ENCODE measurements around the gene IFT43.

Gene IFT43

DNA sequence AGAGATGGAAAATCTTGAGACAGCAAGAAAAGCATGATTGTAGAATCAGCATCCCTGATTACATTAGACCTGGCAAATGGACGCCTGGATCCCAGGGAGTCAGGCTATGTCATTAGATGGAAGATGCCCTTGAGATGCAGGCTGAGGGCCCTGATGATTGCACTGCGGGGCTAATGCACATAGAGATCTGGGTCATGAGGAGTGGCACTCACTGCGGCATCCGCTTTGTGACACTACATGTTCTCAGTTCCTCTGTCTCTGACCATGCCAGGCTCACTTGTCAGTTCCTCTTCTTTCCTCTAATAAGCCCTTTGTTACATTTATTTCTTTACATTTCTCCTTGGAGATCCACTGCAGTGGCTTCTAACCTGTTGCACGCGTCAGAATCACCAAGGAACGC, 96.1 kb downstream of the IFT43 start:
- Histone ChIP-seq H3K4me3 (no peak overlapping the region), H3K27ac (no peak overlapping the region)
- no peak for DNase-seq (ENCODE audit: low spot score)
- TF ChIP-seq CTCF (IDR thresholded peaks at IDR 0.05) = no peak

GRCh38 chr14:76083796-76084765, 98.5 kb downstream of the IFT43 start:
- no peak for DNase-seq (ENCODE audit: low spot score)
- no peak overlapping the region for H3K27ac ChIP-seq
- TF ChIP-seq CTCF (IDR thresholded peaks at IDR 0.05) = no peak

DNA sequence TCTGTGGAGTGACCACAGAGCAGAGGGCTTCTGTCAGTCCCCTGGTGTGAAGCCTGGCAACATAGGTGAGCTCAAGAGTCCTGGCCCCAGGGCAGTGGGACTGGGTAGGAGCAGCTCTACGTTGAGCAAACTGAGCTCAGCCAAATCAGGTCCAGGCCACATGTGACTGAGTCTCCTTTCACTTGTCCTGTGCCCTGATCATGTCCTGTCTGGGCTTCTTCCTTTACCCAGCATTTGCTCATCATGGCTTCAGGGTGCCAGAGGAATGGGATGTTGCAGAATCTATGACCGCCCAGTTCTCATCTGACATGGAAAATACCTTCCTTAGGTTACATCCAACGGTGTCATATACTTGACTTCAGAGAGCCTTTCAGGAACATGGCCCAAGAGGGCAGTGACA, 99.8 kb downstream of the IFT43 start:
- no peak overlapping the region for H3K27ac ChIP-seq
- TF ChIP-seq CTCF (IDR thresholded peaks at IDR 0.05) = no peak

More at GRCh38 chr14:76083796-76084765, 98.5 kb downstream of the IFT43 start:
- no peak overlapping the region for H3K4me3 ChIP-seq

GRCh38 chr14:76086636-76087035, 101.1 kb downstream of the IFT43 start:
- H3K4me3 ChIP-seq = no peak overlapping the region
- no peak for DNase-seq (ENCODE audit: low spot score)
- no peak for TF ChIP-seq CTCF (IDR thresholded peaks at IDR 0.05)
- no peak overlapping the region for H3K27ac ChIP-seq

More for the DNA sequence above, 99.8 kb downstream of the IFT43 start:
- DNase-seq (ENCODE audit: low spot score) = no peak
- H3K4me3 ChIP-seq = no peak overlapping the region

- Histone ChIP-seq H3K27ac (no peak overlapping the region), H3K4me3 (no peak overlapping the region)
- no peak for DNase-seq (ENCODE audit: low spot score)
- no peak for TF ChIP-seq CTCF (IDR thresholded peaks at IDR 0.05)
Measured at GRCh38 chr14:76088326-76088725, 102.8 kb downstream of the IFT43 start.

- no peak overlapping the region for H3K27ac ChIP-seq
- DNase-seq (ENCODE audit: low spot score) = no peak
- TF ChIP-seq CTCF (IDR thresholded peaks at IDR 0.05) = no peak
Measured at GRCh38 chr14:76088771-76089571, 103.4 kb downstream of the IFT43 start.

More at GRCh38 chr14:76088771-76089571, 103.4 kb downstream of the IFT43 start:
- H3K4me3 ChIP-seq = no peak overlapping the region

Measured in coronary artery (tissue), 2 donors.